Measurements from ENCODE around the gene STK4.

The STK4 gene

GRCh38 chr20:45032781-45033180 lies 66.5 kb downstream of the STK4 start:
- no peak for DNase-seq

GRCh38 chr20:45034436-45034835 lies 68.1 kb downstream of the STK4 start:
- DNase-seq: no peak

- no peak for DNase-seq
These were observed 69.9 kb downstream of the STK4 start for GRCh38 chr20:45036044-45036755.

- no peak for DNase-seq
These were observed 70.7 kb downstream of the STK4 start for GRCh38 chr20:45037050-45037449.

GRCh38 chr20:45037635-45038034 lies 71.3 kb downstream of the STK4 start:
- no peak for DNase-seq

GRCh38 chr20:45038745-45039474 lies 72.6 kb downstream of the STK4 start:
- no peak for DNase-seq

GRCh38 chr20:45039475-45039820 lies 73.1 kb downstream of the STK4 start:
- DNase-seq: peak; percentile 77 to 88

- no peak for DNase-seq
These were observed 75.4 kb downstream of the STK4 start for GRCh38 chr20:45041464-45042337.

- DNase-seq: no peak
These were observed 76.7 kb downstream of the STK4 start for GRCh38 chr20:45042978-45043377.

- peak; percentile 68 to 84 for DNase-seq
These were observed 77.8 kb downstream of the STK4 start for GRCh38 chr20:45044084-45044573.

GRCh38 chr20:45044601-45045000 lies 78.3 kb downstream of the STK4 start:
- no peak for DNase-seq

GRCh38 chr20:45047581-45048119 lies 81.3 kb downstream of the STK4 start:
- DNase-seq: no peak

GRCh38 chr20:45049438-45049837 lies 83.1 kb downstream of the STK4 start:
- no peak for DNase-seq

- DNase-seq: no peak
These were observed 83.7 kb downstream of the STK4 start for GRCh38 chr20:45049904-45050471.

- no peak for DNase-seq
These were observed 85.1 kb downstream of the STK4 start for GRCh38 chr20:45051204-45052060.

GRCh38 chr20:45052698-45053429 lies 86.6 kb downstream of the STK4 start:
- no peak for DNase-seq

- no peak for DNase-seq
These were observed 87.4 kb downstream of the STK4 start for GRCh38 chr20:45053430-45054351.

- DNase-seq: no peak
These were observed 88.7 kb downstream of the STK4 start for GRCh38 chr20:45055056-45055455.

GRCh38 chr20:45056473-45057173 lies 90.3 kb downstream of the STK4 start:
- no peak for DNase-seq

All from inflammatory macrophage treated with lipopolysaccharide for 1 hour (primary cell).